SK-N-SH (cell line): Measurements from ENCODE around the gene HELT. TPM values are rescaled to one million over a fixed set of nuclear protein-coding genes. Genes with fewer than 3 reads are reported as not detected.

Source experiments
- CTCF ChIA-PET: fragments of 300-600, 350-600 bp; formaldehyde crosslinking; extraction: SDS; loops from one replicate; lab custom pipeline; 2021; lab: Yijun Ruan, JAX
- POLR2A ChIA-PET: fragments of 350-600 bp; sonication (Branson Sonifier 250); formaldehyde crosslinking; extraction: SDS; loops from one replicate; lab custom pipeline; 2020; ENCODE audit warnings: antibody characterized with exemption, inconsistent platforms; lab: Yijun Ruan, JAX
- DNase-seq: peaks from one replicate; pipeline ENCODE4 v3.0.0; 2012
- H2AFZ ChIP-seq: fragments of 200-600 bp; sonication (generic); 2 replicates; pipeline ENCODE4 v1.8.1; 2016; ENCODE audit warnings: antibody characterized with exemption, mild to moderate bottlenecking, low read depth
- H3F3A ChIP-seq: fragments of 200-600 bp; sonication (generic); replicated peaks from 2 replicates; pipeline ENCODE3; 2016; ENCODE audit warnings: antibody characterized with exemption, mild to moderate bottlenecking; ENCODE audit not compliant: insufficient read depth
- H3K27ac ChIP-seq, 2 experiments: fragments of 200-500 bp in 1 of 2; fragments of 200-600 bp in 1 of 2; sonication (Bioruptor generic) in 1 of 2; sonication (generic), shearing (Covaris generic) in 1 of 2; 2 replicates each; pipeline versions ENCODE4 v1.5.1 to v1.6.1; 2014 to 2016; ENCODE audit warnings: low read depth in 2 of 2, inconsistent platforms in 1 of 2, low read length in 1 of 2, mild to moderate bottlenecking in 1 of 2, mixed read lengths in 1 of 2
- H3K27me3 ChIP-seq: fragments of 200-600 bp; sonication (generic), shearing (Covaris generic); 2 replicates; pipeline ENCODE4 v1.6.1; 2016; ENCODE audit warnings: mixed run types; ENCODE audit not compliant: insufficient read depth
- H3K36me3 ChIP-seq, 2 experiments: fragments of 200-500 bp in 1 of 2; fragments of 200-600 bp in 1 of 2; sonication (Bioruptor generic) in 1 of 2; sonication (generic) in 1 of 2; replicated peaks in 1 of 2; 2 replicates each; pipeline versions ENCODE3 to v1.5.1; 2014 to 2016; ENCODE audit warnings: low read length in 1 of 2, mild to moderate bottlenecking in 1 of 2; ENCODE audit not compliant: insufficient read depth in 2 of 2, control insufficient read depth in 1 of 2
- H3K4me1 ChIP-seq, 2 experiments: fragments of 200-500 bp in 1 of 2; fragments of 200-600 bp in 1 of 2; sonication (Bioruptor generic) in 1 of 2; sonication (generic), shearing (Covaris generic) in 1 of 2; 2 replicates each; pipeline versions ENCODE4 v1.5.1 to v1.6.1; 2014 to 2016; ENCODE audit warnings: low read depth in 1 of 2, low read length in 1 of 2, mixed run types in 1 of 2; ENCODE audit not compliant: insufficient read depth in 2 of 2, control insufficient read depth in 1 of 2
- H3K4me2 ChIP-seq: fragments of 200-600 bp; sonication (generic), shearing (Covaris generic); 2 replicates; pipeline ENCODE4 v1.6.1; 2017; ENCODE audit warnings: mixed run types
- H3K4me3 ChIP-seq, 2 experiments: fragments of 200-500 bp in 1 of 2; fragments of 200-600 bp in 1 of 2; sonication (Bioruptor generic) in 1 of 2; sonication (generic), shearing (Covaris generic) in 1 of 2; 2 replicates each; pipeline versions ENCODE4 v1.5.1 to v1.8.1; 2014 to 2016; ENCODE audit warnings: low read depth in 2 of 2, inconsistent platforms in 1 of 2, low read length in 1 of 2, mild to moderate bottlenecking in 1 of 2, mixed read lengths in 1 of 2, moderate library complexity in 1 of 2
- H3K79me2 ChIP-seq: fragments of 200-600 bp; sonication (generic); 2 replicates; pipeline ENCODE4 v1.8.1; 2017; ENCODE audit warnings: mild to moderate bottlenecking; ENCODE audit not compliant: insufficient read depth
- H3K9ac ChIP-seq: fragments of 200-600 bp; sonication (generic); 2 replicates; pipeline ENCODE4 v1.6.1; 2017; ENCODE audit warnings: mixed run types
- H3K9me2 ChIP-seq: fragments of 200-600 bp; sonication (generic); 2 replicates; pipeline ENCODE4 v1.6.1; 2017; ENCODE audit warnings: mixed run types
- H3K9me3 ChIP-seq: fragments of 200-600 bp; sonication (generic); 2 replicates; pipeline ENCODE4 v1.6.1; 2017; ENCODE audit warnings: mixed run types, mild to moderate bottlenecking, moderate library complexity
- H4K20me1 ChIP-seq: fragments of 200-600 bp; sonication (generic); 2 replicates; pipeline ENCODE4 v1.6.1; 2017; ENCODE audit warnings: mild to moderate bottlenecking, mixed run types; ENCODE audit not compliant: insufficient read depth
- CHD2 ChIP-seq: fragments of 150-350 bp; IDR thresholded peaks from 2 replicates; pipeline ENCODE4 v1.6.1; 2018; ENCODE audit warnings: low read length; ENCODE audit not compliant: partially characterized antibody
- ELF1 ChIP-seq: IDR thresholded peaks from 2 replicates; pipeline ENCODE4 v1.4.0; 2012
- EP300 ChIP-seq, 2 experiments: IDR thresholded peaks; 2 replicates each; pipeline versions ENCODE4 v1.4.0 to v1.6.1; 2012; ENCODE audit warnings: borderline replicate concordance in 1 of 2, low read depth in 1 of 2, low read length in 1 of 2
- EZH2phosphoT487 ChIP-seq: fragments of 200-600 bp; sonication (generic); IDR thresholded peaks from 2 replicates; pipeline ENCODE4 v1.6.1; 2017; ENCODE audit warnings: low read depth, mixed run types, mild to moderate bottlenecking, antibody characterized with exemption, moderate library complexity, borderline replicate concordance
- FOSL2 ChIP-seq: IDR thresholded peaks from 2 replicates; pipeline ENCODE4 v1.4.0; 2012; ENCODE audit warnings: low read depth, mild to moderate bottlenecking, moderate library complexity, borderline replicate concordance
- FOXM1 ChIP-seq: IDR thresholded peaks from 2 replicates; pipeline ENCODE4 v1.4.0; 2012; ENCODE audit warnings: low read depth, mild to moderate bottlenecking
- GATA2 ChIP-seq: sonication (generic); formaldehyde crosslinking; IDR thresholded peaks from 2 replicates; pipeline ENCODE4 v1.5.0; 2020; ENCODE audit warnings: mild to moderate bottlenecking, missing genetic modification reagents
- JUND ChIP-seq: IDR thresholded peaks from 2 replicates; pipeline ENCODE4 v1.4.0; 2012
- MEF2A ChIP-seq: IDR thresholded peaks from 2 replicates; pipeline ENCODE4 v1.4.0; 2012; ENCODE audit warnings: low read depth, borderline replicate concordance
- RCOR1 ChIP-seq: fragments of 150-350 bp; IDR thresholded peaks from 2 replicates; pipeline ENCODE4 v1.6.1; 2017; ENCODE audit warnings: antibody characterized with exemption, low read length
- REST ChIP-seq: IDR thresholded peaks from 2 replicates; pipeline ENCODE4 v1.6.1; 2012; ENCODE audit warnings: mild to moderate bottlenecking, low read depth, low read length, moderate library complexity
- RFX5 ChIP-seq: IDR thresholded peaks from 2 replicates; pipeline ENCODE4 v1.6.1; 2012; ENCODE audit warnings: mild to moderate bottlenecking, improper control_type of control experiment, low read length
- SIN3A ChIP-seq: IDR thresholded peaks from 2 replicates; pipeline ENCODE4 v1.6.1; 2012; ENCODE audit warnings: low read depth, mild to moderate bottlenecking, low read length, moderate library complexity, borderline replicate concordance
- SMC3 ChIP-seq: IDR thresholded peaks from 2 replicates; pipeline ENCODE4 v1.6.1; 2012; ENCODE audit warnings: low read depth, low read length, improper control_type of control experiment
- TAF1 ChIP-seq: IDR thresholded peaks from 2 replicates; pipeline ENCODE4 v1.6.1; 2012; ENCODE audit warnings: low read depth, mild to moderate bottlenecking, low read length, moderate library complexity, borderline replicate concordance
- TCF12 ChIP-seq: IDR thresholded peaks from 2 replicates; pipeline ENCODE4 v1.4.0; 2012
- TEAD4 ChIP-seq: IDR thresholded peaks from 2 replicates; pipeline ENCODE4 v1.4.0; 2012; ENCODE audit warnings: mild to moderate bottlenecking, borderline replicate concordance; ENCODE audit not compliant: insufficient read depth
- YY1 ChIP-seq: IDR thresholded peaks from 2 replicates; pipeline ENCODE4 v1.4.0; 2012; ENCODE audit warnings: low read depth, mild to moderate bottlenecking
- WGBS: methylation state at CpG from one replicate; pipeline ENCODE4 v1.1.6; 2017; ENCODE audit warnings: low lambda C conversion rate; 5-methylcytosine and 5-hydroxymethylcytosine counted together
- polyA plus RNA-seq, 3 experiments: library from polyadenylated mRNA; depleted of rRNA; stranded (reverse); fragments of >200 nt; gene quantifications; 2 replicates each; pipeline ENCODE4 v1.2.3, GENCODE V29; 2012
- TF ChIP-seq, protein P1 (sequence below): IDR thresholded peaks from 2 replicates; pipeline ENCODE4 v1.4.0; 2012; ENCODE audit warnings: low read depth, borderline replicate concordance
- TF ChIP-seq, protein P2 (sequence below): fragments of 150-350 bp; IDR thresholded peaks from 2 replicates; pipeline ENCODE4 v1.6.1; 2016; ENCODE audit warnings: mild to moderate bottlenecking, low read depth, low read length

The HELT gene
- polyA plus RNA-seq, 1 of the 3 experiments (the other 2 are of a cell fraction), result not detected

DNA sequence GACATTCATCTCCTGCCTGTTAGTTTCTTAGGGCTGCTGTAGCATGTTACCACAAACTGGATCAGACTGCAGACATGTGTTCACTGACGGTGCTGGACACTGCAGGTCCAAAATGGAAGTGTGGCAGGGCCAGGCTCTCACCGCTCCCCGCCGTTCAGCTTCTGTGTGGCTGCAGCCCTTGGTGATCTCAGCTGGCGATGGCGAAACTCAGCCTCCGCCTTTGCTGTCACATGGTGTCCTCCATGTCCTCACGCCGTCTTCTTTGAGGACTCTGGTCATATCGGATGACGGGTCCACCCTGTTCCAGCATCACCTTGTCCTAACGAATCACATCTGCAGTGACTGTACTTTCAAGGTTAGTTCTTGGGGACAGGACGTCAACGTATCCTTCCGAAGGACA is 25.9 kb upstream of the HELT start:
- ChIA-PET POLR2A (no interaction called here), CTCF (interaction anchor here (1.3 kb wide), 2 partner anchors 13 to 258 kb away, joined by 3 to 4 read pairs; partner anchors contain the start of gene CENPU)
- no peaks in the 10 kb centered on the region for H3F3A ChIP-seq
- no peak overlapping the region for H3K4me3 ChIP-seq
- H3K27ac ChIP-seq, result no peak overlapping the region
- no peak overlapping the region for H3K9ac ChIP-seq
- H3K9me2 ChIP-seq, result no peaks in the 10 kb centered on the region
- DNase-seq, result no peak
- H3K79me2 ChIP-seq, result no peaks in the 10 kb centered on the region
- H3K9me3 ChIP-seq, result no peaks in the 10 kb centered on the region
- no peak overlapping the region for H2AFZ ChIP-seq
- H3K4me2 ChIP-seq, result no peak overlapping the region
- H4K20me1 ChIP-seq, result no peaks in the 10 kb centered on the region
- H3K27me3 ChIP-seq, result peaks cover 10% of the 10 kb centered on the region; the same call in 1 of the 2 replicates
- WGBS, result 64% methylated on average over 11 of the region's 15 CpGs
- no peaks in the 10 kb centered on the region for H3K36me3 ChIP-seq
- no peak for TF ChIP-seq FOSL2
- TF ChIP-seq, protein P1, sequence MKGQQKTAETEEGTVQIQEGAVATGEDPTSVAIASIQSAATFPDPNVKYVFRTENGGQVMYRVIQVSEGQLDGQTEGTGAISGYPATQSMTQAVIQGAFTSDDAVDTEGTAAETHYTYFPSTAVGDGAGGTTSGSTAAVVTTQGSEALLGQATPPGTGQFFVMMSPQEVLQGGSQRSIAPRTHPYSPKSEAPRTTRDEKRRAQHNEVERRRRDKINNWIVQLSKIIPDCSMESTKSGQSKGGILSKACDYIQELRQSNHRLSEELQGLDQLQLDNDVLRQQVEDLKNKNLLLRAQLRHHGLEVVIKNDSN, result no peak
- no peak for TF ChIP-seq YY1
- no peak for TF ChIP-seq REST
- TF ChIP-seq TEAD4, result no peak
- TF ChIP-seq SMC3, result no peak
- TF ChIP-seq GATA2 (CRISPR knock-in tag), result no peak
- no peak for TF ChIP-seq SIN3A
- no peak for TF ChIP-seq RFX5
- TF ChIP-seq FOXM1, result no peak
- no peak for TF ChIP-seq JUND
- TF ChIP-seq EP300 (IDR thresholded peaks at IDR 0.05; ENCODE audit: borderline replicate concordance in 1 of 2, low read depth in 1 of 2, low read length in 1 of 2), result no peak
- TF ChIP-seq ELF1, result no peak
- TF ChIP-seq, protein P2, sequence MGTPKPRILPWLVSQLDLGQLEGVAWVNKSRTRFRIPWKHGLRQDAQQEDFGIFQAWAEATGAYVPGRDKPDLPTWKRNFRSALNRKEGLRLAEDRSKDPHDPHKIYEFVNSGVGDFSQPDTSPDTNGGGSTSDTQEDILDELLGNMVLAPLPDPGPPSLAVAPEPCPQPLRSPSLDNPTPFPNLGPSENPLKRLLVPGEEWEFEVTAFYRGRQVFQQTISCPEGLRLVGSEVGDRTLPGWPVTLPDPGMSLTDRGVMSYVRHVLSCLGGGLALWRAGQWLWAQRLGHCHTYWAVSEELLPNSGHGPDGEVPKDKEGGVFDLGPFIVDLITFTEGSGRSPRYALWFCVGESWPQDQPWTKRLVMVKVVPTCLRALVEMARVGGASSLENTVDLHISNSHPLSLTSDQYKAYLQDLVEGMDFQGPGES, result no peak
- TF ChIP-seq TCF12, result no peak
- TF ChIP-seq RCOR1, result no peak
- TF ChIP-seq EZH2phosphoT487, result no peak
- no peak for TF ChIP-seq TAF1
- no peak for TF ChIP-seq CHD2
- TF ChIP-seq MEF2A, result no peak
- TF ChIP-seq, all 33 proteins: peak for 0
- no peaks in the 10 kb centered on the region for H3K4me1 ChIP-seq
